ENCODE data around the gene CD177. TPM values are rescaled to one million over a fixed set of nuclear protein-coding genes. Genes with fewer than 3 reads are reported as not detected.

CD177 gene
- total and polyA plus RNA-seq, 9 of the 15 experiments (the other 6 are each of a cell fraction or from before 2014, with no cell fraction given): not detected

Other genes with a start within 250 kb of the CD177 start
Only the 7 nearest of the 12 such genes appear.
- not detected in 2 replicates for gene PSG5, start 167.2 kb upstream of the CD177 start, total RNA-seq (2014; rRNA removed)
- gene PSG5, start 167.2 kb upstream of the CD177 start, total RNA-seq (2014; rRNA removed; fragmentation: Illumina TruSeq; extraction: Trizol): not detected in 2 replicates
- not detected in 2 replicates for gene PSG5, start 167.2 kb upstream of the CD177 start, total RNA-seq (2015; rRNA removed; fragmentation: Illumina TruSeq; extraction: Trizol)
- not detected in 2 replicates for gene PSG5, start 167.2 kb upstream of the CD177 start, total RNA-seq (2021)
- gene PSG5, start 167.2 kb upstream of the CD177 start, polyA plus RNA-seq (2011; rRNA removed): not detected in 2 replicates
- gene PSG5, start 167.2 kb upstream of the CD177 start, polyA plus RNA-seq (2014; fragmentation: Illumina TruSeq; extraction: Trizol): not detected in 2 replicates
- not detected for gene PSG5, start 167.2 kb upstream of the CD177 start, polyA plus RNA-seq (2014; fragmentation: Nextera tagmentation; extraction: Ambion mirVana)
- gene PSG5, start 167.2 kb upstream of the CD177 start, polyA plus RNA-seq (2014; rRNA removed): not detected in 2 replicates
- not detected in 2 replicates for gene PSG4, start 148.0 kb upstream of the CD177 start, total RNA-seq (2014; rRNA removed)
- not detected in 2 replicates for gene PSG4, start 148.0 kb upstream of the CD177 start, total RNA-seq (2014; rRNA removed; fragmentation: Illumina TruSeq; extraction: Trizol)
- not detected in 2 replicates for gene PSG4, start 148.0 kb upstream of the CD177 start, total RNA-seq (2015; rRNA removed; fragmentation: Illumina TruSeq; extraction: Trizol)
- gene PSG4, start 148.0 kb upstream of the CD177 start, total RNA-seq (2021): not detected in 2 replicates
- not detected in 2 replicates for gene PSG4, start 148.0 kb upstream of the CD177 start, polyA plus RNA-seq (2011; rRNA removed)
- not detected in 2 replicates for gene PSG4, start 148.0 kb upstream of the CD177 start, polyA plus RNA-seq (2014; fragmentation: Illumina TruSeq; extraction: Trizol)
- gene PSG4, start 148.0 kb upstream of the CD177 start, polyA plus RNA-seq (2014; fragmentation: Nextera tagmentation; extraction: Ambion mirVana): not detected
- gene PSG4, start 148.0 kb upstream of the CD177 start, polyA plus RNA-seq (2014; rRNA removed): 0.03 TPM in 1 of 2 replicates, not detected in the other
- gene PSG9, start 84.2 kb upstream of the CD177 start, total RNA-seq (2014; rRNA removed): not detected in 2 replicates
- gene PSG9, start 84.2 kb upstream of the CD177 start, total RNA-seq (2014; rRNA removed; fragmentation: Illumina TruSeq; extraction: Trizol): not detected in 2 replicates
- not detected in 2 replicates for gene PSG9, start 84.2 kb upstream of the CD177 start, total RNA-seq (2015; rRNA removed; fragmentation: Illumina TruSeq; extraction: Trizol)
- not detected in 2 replicates for gene PSG9, start 84.2 kb upstream of the CD177 start, total RNA-seq (2021)
- not detected in 2 replicates for gene PSG9, start 84.2 kb upstream of the CD177 start, polyA plus RNA-seq (2011; rRNA removed)
- not detected in 2 replicates for gene PSG9, start 84.2 kb upstream of the CD177 start, polyA plus RNA-seq (2014; fragmentation: Illumina TruSeq; extraction: Trizol)
- gene PSG9, start 84.2 kb upstream of the CD177 start, polyA plus RNA-seq (2014; fragmentation: Nextera tagmentation; extraction: Ambion mirVana): under 1 TPM in 1 of 2 experiments, not detected in 1; 0.20 TPM
- gene PSG9, start 84.2 kb upstream of the CD177 start, polyA plus RNA-seq (2014; rRNA removed): not detected in 2 replicates
- not detected in 2 replicates for gene TEX101, start 61.2 kb downstream of the CD177 start, total RNA-seq (2014; rRNA removed)
- not detected in 2 replicates for gene TEX101, start 61.2 kb downstream of the CD177 start, total RNA-seq (2014; rRNA removed; fragmentation: Illumina TruSeq; extraction: Trizol)
- not detected in 2 replicates for gene TEX101, start 61.2 kb downstream of the CD177 start, total RNA-seq (2015; rRNA removed; fragmentation: Illumina TruSeq; extraction: Trizol)
- not detected in 2 replicates for gene TEX101, start 61.2 kb downstream of the CD177 start, total RNA-seq (2021)
- not detected in 2 replicates for gene TEX101, start 61.2 kb downstream of the CD177 start, polyA plus RNA-seq (2011; rRNA removed)
- not detected in 2 replicates for gene TEX101, start 61.2 kb downstream of the CD177 start, polyA plus RNA-seq (2014; fragmentation: Illumina TruSeq; extraction: Trizol)
- gene TEX101, start 61.2 kb downstream of the CD177 start, polyA plus RNA-seq (2014; fragmentation: Nextera tagmentation; extraction: Ambion mirVana): under 1 TPM; 0.10 to 0.14 TPM
- 0.36 TPM in 1 of 2 replicates, not detected in the other for gene TEX101, start 61.2 kb downstream of the CD177 start, polyA plus RNA-seq (2014; rRNA removed)
- 0.18 and 0.20 TPM in 2 replicates for gene LYPD3, start 111.9 kb downstream of the CD177 start, total RNA-seq (2014; rRNA removed)
- gene LYPD3, start 111.9 kb downstream of the CD177 start, total RNA-seq (2014; rRNA removed; fragmentation: Illumina TruSeq; extraction: Trizol): not detected in 2 replicates
- gene LYPD3, start 111.9 kb downstream of the CD177 start, total RNA-seq (2015; rRNA removed; fragmentation: Illumina TruSeq; extraction: Trizol): 0.22 TPM in 1 of 2 replicates, not detected in the other
- gene LYPD3, start 111.9 kb downstream of the CD177 start, total RNA-seq (2021): 0.31 and 0.33 TPM in 2 replicates
- 0.28 and 0.64 TPM in 2 replicates for gene LYPD3, start 111.9 kb downstream of the CD177 start, polyA plus RNA-seq (2011; rRNA removed)
- gene LYPD3, start 111.9 kb downstream of the CD177 start, polyA plus RNA-seq (2014; fragmentation: Illumina TruSeq; extraction: Trizol): 0.26 and 0.27 TPM in 2 replicates
- under 1 TPM; 0.04 to 0.06 TPM for gene LYPD3, start 111.9 kb downstream of the CD177 start, polyA plus RNA-seq (2014; fragmentation: Nextera tagmentation; extraction: Ambion mirVana)
- gene LYPD3, start 111.9 kb downstream of the CD177 start, polyA plus RNA-seq (2014; rRNA removed): 0.17 and 0.19 TPM in 2 replicates
- 23.5 and 28.0 TPM in 2 replicates for gene PHLDB3, start 151.1 kb downstream of the CD177 start, total RNA-seq (2014; rRNA removed)
- gene PHLDB3, start 151.1 kb downstream of the CD177 start, total RNA-seq (2014; rRNA removed; fragmentation: Illumina TruSeq; extraction: Trizol): 1.1 and 1.6 TPM in 2 replicates
- gene PHLDB3, start 151.1 kb downstream of the CD177 start, total RNA-seq (2015; rRNA removed; fragmentation: Illumina TruSeq; extraction: Trizol): 5.4 and 6.4 TPM in 2 replicates
- 11.8 and 12.7 TPM in 2 replicates for gene PHLDB3, start 151.1 kb downstream of the CD177 start, total RNA-seq (2021)
- 3.5 and 6.1 TPM in 2 replicates for gene PHLDB3, start 151.1 kb downstream of the CD177 start, polyA plus RNA-seq (2011; rRNA removed)
- gene PHLDB3, start 151.1 kb downstream of the CD177 start, polyA plus RNA-seq (2014; fragmentation: Illumina TruSeq; extraction: Trizol): 3.9 and 6.7 TPM in 2 replicates
- under 1 TPM; 0.04 to 0.06 TPM for gene PHLDB3, start 151.1 kb downstream of the CD177 start, polyA plus RNA-seq (2014; fragmentation: Nextera tagmentation; extraction: Ambion mirVana)
- gene PHLDB3, start 151.1 kb downstream of the CD177 start, polyA plus RNA-seq (2014; rRNA removed): 5.2 and 11.4 TPM in 2 replicates
- 15.7 and 17.1 TPM in 2 replicates for gene ETHE1, start 173.5 kb downstream of the CD177 start, total RNA-seq (2014; rRNA removed)
- gene ETHE1, start 173.5 kb downstream of the CD177 start, total RNA-seq (2014; rRNA removed; fragmentation: Illumina TruSeq; extraction: Trizol): 5.2 and 5.9 TPM in 2 replicates
- 8.8 and 10.2 TPM in 2 replicates for gene ETHE1, start 173.5 kb downstream of the CD177 start, total RNA-seq (2015; rRNA removed; fragmentation: Illumina TruSeq; extraction: Trizol)
- 9.1 and 13.0 TPM in 2 replicates for gene ETHE1, start 173.5 kb downstream of the CD177 start, total RNA-seq (2021)
- 17.3 and 28.5 TPM in 2 replicates for gene ETHE1, start 173.5 kb downstream of the CD177 start, polyA plus RNA-seq (2011; rRNA removed)
- 10.2 and 13.8 TPM in 2 replicates for gene ETHE1, start 173.5 kb downstream of the CD177 start, polyA plus RNA-seq (2014; fragmentation: Illumina TruSeq; extraction: Trizol)
- 1 to 10 TPM; 2.9 to 5.4 TPM for gene ETHE1, start 173.5 kb downstream of the CD177 start, polyA plus RNA-seq (2014; fragmentation: Nextera tagmentation; extraction: Ambion mirVana)
- gene ETHE1, start 173.5 kb downstream of the CD177 start, polyA plus RNA-seq (2014; rRNA removed): 19.1 and 21.0 TPM in 2 replicates